Measurements from ENCODE around the gene ZNF827.

DNA sequence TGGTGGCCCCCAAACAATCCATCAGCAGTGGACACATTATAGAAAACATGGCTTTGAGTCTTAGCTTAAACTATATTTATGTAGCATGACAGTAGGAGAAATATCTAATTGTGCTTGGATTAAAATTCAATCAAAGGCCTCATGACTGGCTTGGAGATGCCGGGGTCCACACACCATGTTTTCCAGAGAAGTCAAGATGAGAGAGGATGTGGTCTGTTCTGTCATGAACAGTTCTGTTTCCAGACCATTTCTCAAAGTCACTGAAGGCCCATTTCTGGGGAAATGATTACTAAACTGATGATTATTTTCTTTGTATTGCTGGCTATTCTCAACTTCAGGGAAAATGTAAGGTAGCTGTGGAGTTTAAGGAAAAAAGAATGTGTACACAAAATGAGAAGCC lies 182.4 kb downstream of the ZNF827 start:
- TF ChIP-seq, protein P1, sequence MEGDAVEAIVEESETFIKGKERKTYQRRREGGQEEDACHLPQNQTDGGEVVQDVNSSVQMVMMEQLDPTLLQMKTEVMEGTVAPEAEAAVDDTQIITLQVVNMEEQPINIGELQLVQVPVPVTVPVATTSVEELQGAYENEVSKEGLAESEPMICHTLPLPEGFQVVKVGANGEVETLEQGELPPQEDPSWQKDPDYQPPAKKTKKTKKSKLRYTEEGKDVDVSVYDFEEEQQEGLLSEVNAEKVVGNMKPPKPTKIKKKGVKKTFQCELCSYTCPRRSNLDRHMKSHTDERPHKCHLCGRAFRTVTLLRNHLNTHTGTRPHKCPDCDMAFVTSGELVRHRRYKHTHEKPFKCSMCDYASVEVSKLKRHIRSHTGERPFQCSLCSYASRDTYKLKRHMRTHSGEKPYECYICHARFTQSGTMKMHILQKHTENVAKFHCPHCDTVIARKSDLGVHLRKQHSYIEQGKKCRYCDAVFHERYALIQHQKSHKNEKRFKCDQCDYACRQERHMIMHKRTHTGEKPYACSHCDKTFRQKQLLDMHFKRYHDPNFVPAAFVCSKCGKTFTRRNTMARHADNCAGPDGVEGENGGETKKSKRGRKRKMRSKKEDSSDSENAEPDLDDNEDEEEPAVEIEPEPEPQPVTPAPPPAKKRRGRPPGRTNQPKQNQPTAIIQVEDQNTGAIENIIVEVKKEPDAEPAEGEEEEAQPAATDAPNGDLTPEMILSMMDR (IDR thresholded peaks at IDR 0.05) = no peak
- no peak for TF ChIP-seq POLR2AphosphoS5 (IDR thresholded peaks at IDR 0.05; ENCODE audit: low read depth, low read length)
- TF ChIP-seq, protein P2, sequence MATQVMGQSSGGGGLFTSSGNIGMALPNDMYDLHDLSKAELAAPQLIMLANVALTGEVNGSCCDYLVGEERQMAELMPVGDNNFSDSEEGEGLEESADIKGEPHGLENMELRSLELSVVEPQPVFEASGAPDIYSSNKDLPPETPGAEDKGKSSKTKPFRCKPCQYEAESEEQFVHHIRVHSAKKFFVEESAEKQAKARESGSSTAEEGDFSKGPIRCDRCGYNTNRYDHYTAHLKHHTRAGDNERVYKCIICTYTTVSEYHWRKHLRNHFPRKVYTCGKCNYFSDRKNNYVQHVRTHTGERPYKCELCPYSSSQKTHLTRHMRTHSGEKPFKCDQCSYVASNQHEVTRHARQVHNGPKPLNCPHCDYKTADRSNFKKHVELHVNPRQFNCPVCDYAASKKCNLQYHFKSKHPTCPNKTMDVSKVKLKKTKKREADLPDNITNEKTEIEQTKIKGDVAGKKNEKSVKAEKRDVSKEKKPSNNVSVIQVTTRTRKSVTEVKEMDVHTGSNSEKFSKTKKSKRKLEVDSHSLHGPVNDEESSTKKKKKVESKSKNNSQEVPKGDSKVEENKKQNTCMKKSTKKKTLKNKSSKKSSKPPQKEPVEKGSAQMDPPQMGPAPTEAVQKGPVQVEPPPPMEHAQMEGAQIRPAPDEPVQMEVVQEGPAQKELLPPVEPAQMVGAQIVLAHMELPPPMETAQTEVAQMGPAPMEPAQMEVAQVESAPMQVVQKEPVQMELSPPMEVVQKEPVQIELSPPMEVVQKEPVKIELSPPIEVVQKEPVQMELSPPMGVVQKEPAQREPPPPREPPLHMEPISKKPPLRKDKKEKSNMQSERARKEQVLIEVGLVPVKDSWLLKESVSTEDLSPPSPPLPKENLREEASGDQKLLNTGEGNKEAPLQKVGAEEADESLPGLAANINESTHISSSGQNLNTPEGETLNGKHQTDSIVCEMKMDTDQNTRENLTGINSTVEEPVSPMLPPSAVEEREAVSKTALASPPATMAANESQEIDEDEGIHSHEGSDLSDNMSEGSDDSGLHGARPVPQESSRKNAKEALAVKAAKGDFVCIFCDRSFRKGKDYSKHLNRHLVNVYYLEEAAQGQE (IDR thresholded peaks at IDR 0.05; ENCODE audit: insufficient read depth in 1 of 2, low read depth in 2 of 2, low read length in 1 of 2) = no peak
- TF ChIP-seq TCF7L2 (IDR thresholded peaks at IDR 0.05; ENCODE audit: low read depth, low read length) = no peak
